ENCODE results near the gene AKAP7.
A peak's percentile ranks its signal among the peaks of the same experiment; 100 is the strongest.

The AKAP7 gene

GRCh38 chr6:131173680-131174079 lies 38.4 kb downstream of the AKAP7 start:
- H3K36me3 ChIP-seq = no peaks in the 10 kb centered on the region
- TF ChIP-seq CTCF (IDR thresholded peaks at IDR 0.05; ENCODE audit: low read depth, low read length) = no peak
- H3K9me3 ChIP-seq = no peaks in the 10 kb centered on the region
- no peaks in the 10 kb centered on the region for H3K4me1 ChIP-seq
- DNase-seq = no peak
- H3K27me3 ChIP-seq = no peaks in the 10 kb centered on the region
- no peak overlapping the region for H3K4me3 ChIP-seq (ENCODE audit: low read depth, low read length)

GRCh38 chr6:131175564-131175963 lies 40.3 kb downstream of the AKAP7 start:
- no peak for TF ChIP-seq CTCF (IDR thresholded peaks at IDR 0.05; ENCODE audit: low read depth, low read length)
- H3K9me3 ChIP-seq = no peaks in the 10 kb centered on the region
- H3K36me3 ChIP-seq = no peaks in the 10 kb centered on the region
- H3K4me1 ChIP-seq = no peaks in the 10 kb centered on the region
- DNase-seq = no peak
- H3K27me3 ChIP-seq = no peaks in the 10 kb centered on the region
- no peak overlapping the region for H3K4me3 ChIP-seq (ENCODE audit: low read depth, low read length)

GRCh38 chr6:131177996-131178395 lies 42.7 kb downstream of the AKAP7 start:
- no peak overlapping the region for H3K4me3 ChIP-seq (ENCODE audit: low read depth, low read length)
- no peak for TF ChIP-seq CTCF (IDR thresholded peaks at IDR 0.05; ENCODE audit: low read depth, low read length)
- H3K4me1 ChIP-seq = no peaks in the 10 kb centered on the region
- H3K36me3 ChIP-seq = no peaks in the 10 kb centered on the region
- H3K27me3 ChIP-seq = no peaks in the 10 kb centered on the region
- DNase-seq = no peak
- no peaks in the 10 kb centered on the region for H3K9me3 ChIP-seq

GRCh38 chr6:131182991-131183425 lies 47.7 kb downstream of the AKAP7 start:
- no peaks in the 10 kb centered on the region for H3K36me3 ChIP-seq
- no peak overlapping the region for H3K4me3 ChIP-seq (ENCODE audit: low read depth, low read length)
- no peaks in the 10 kb centered on the region for H3K9me3 ChIP-seq
- no peak for DNase-seq
- TF ChIP-seq CTCF (IDR thresholded peaks at IDR 0.05; ENCODE audit: low read depth, low read length) = peak; percentile 6; the same call in 1 of the 2 replicates
- no peaks in the 10 kb centered on the region for H3K4me1 ChIP-seq
- no peaks in the 10 kb centered on the region for H3K27me3 ChIP-seq

- Histone ChIP-seq H3K36me3 (no peaks in the 10 kb centered on the region), H3K27me3 (no peaks in the 10 kb centered on the region), H3K4me1 (no peaks in the 10 kb centered on the region), H3K4me3 (ENCODE audit: low read depth, low read length) (no peak overlapping the region), H3K9me3 (no peaks in the 10 kb centered on the region)
- TF ChIP-seq CTCF (IDR thresholded peaks at IDR 0.05; ENCODE audit: low read depth, low read length) = no peak
- DNase-seq = no peak
Measured at GRCh38 chr6:131183427-131184095, 48.3 kb downstream of the AKAP7 start.

GRCh38 chr6:131191590-131191989 lies 56.3 kb downstream of the AKAP7 start:
- H3K27me3 ChIP-seq = no peaks in the 10 kb centered on the region
- H3K9me3 ChIP-seq = no peaks in the 10 kb centered on the region
- DNase-seq = no peak
- no peaks in the 10 kb centered on the region for H3K36me3 ChIP-seq
- TF ChIP-seq CTCF (IDR thresholded peaks at IDR 0.05; ENCODE audit: low read depth, low read length) = no peak
- no peak overlapping the region for H3K4me3 ChIP-seq (ENCODE audit: low read depth, low read length)
- no peaks in the 10 kb centered on the region for H3K4me1 ChIP-seq

Measured in BE2C (cell line).